HepG2 (cell line): ENCODE measurements around the gene TTC1. TPM values are rescaled to one million over a fixed set of nuclear protein-coding genes. Genes with fewer than 3 reads are reported as not detected.

ENCODE experiments used
- ATAC-seq: fragments of 200-7000 bp; cut with Tn5 transposase; 3 replicates; pipeline ENCODE4 v1.9.1; 2020; ENCODE audit warnings: mild to moderate bottlenecking, moderate library complexity
- BruUV-seq: library from RNA; stranded (reverse); fragments of 400-500 nt; replicated peaks from 2 replicates; lab custom pipeline; 2021; lab: Mats Ljungman, UMichigan
- CTCF ChIA-PET: fragments of 300-600 bp; formaldehyde crosslinking; extraction: SDS; loops from one replicate; lab custom pipeline; 2021; ENCODE audit warnings: low total read pairs, inconsistent platforms, low intra/inter-chr PET ratio; lab: Yijun Ruan, JAX
- POLR2A ChIA-PET: fragments of 350-600 bp; sonication (Branson Sonifier 250); formaldehyde crosslinking; loops from one replicate; lab custom pipeline; 2020; ENCODE audit warnings: antibody characterized with exemption, inconsistent platforms; lab: Yijun Ruan, JAX
- DNase-seq: peaks from one replicate; pipeline ENCODE4 v3.0.0-alpha.2; 2015; ENCODE audit warnings: low spot score
- FAIRE-seq: peaks from 3 replicates; lab custom pipeline; 2011; peaks lifted over from hg19 to GRCh38; lab: Jason Lieb, UNC
- H2AFZ ChIP-seq: one replicate; pipeline ENCODE4 v1.6.1; 2011; ENCODE audit warnings: low read length, inconsistent platforms
- H3K27ac ChIP-seq: fragments of 300-600 bp; 3 replicates; pipeline ENCODE4 v1.8.0; 2011; ENCODE audit warnings: mixed run types, mild to moderate bottlenecking, mixed read lengths, low read length, inconsistent platforms; ENCODE audit not compliant: insufficient read depth; ENCODE audit errors: extremely low read length
- H3K27me3 ChIP-seq, 2 experiments: fragments of 200-600 bp in 1 of 2; 2 replicates in 1 of 2; 3 replicates in 1 of 2; pipeline versions ENCODE4 v1.6.0 to v1.8.0; 2011; ENCODE audit warnings: low read length in 2 of 2, mild to moderate bottlenecking in 2 of 2, moderate library complexity in 2 of 2, inconsistent platforms in 1 of 2; ENCODE audit not compliant: insufficient read depth in 2 of 2, control insufficient read depth in 1 of 2
- H3K36me3 ChIP-seq, 2 experiments: fragments of 200-600 bp in 1 of 2; replicated peaks in 1 of 2; 2 replicates in 1 of 2; 3 replicates in 1 of 2; pipeline versions ENCODE4 v1.5.1 to v1.8.0; 2011; ENCODE audit warnings: low read length in 2 of 2, inconsistent platforms in 1 of 2; ENCODE audit not compliant: insufficient read depth in 2 of 2, control insufficient read depth in 1 of 2
- H3K4me1 ChIP-seq: 2 replicates; pipeline ENCODE4 v1.5.1; 2012; ENCODE audit warnings: low read length, inconsistent platforms; ENCODE audit not compliant: insufficient read depth
- H3K4me2 ChIP-seq: 2 replicates; pipeline ENCODE4 v1.6.0; 2011; ENCODE audit warnings: low read depth, low read length, inconsistent platforms
- H3K4me3 ChIP-seq, 3 experiments: fragments of 200-600 bp in 1 of 3; sonication (generic), shearing (Covaris generic) in 1 of 3; replicated peaks in 1 of 3; 2 replicates each; pipeline ENCODE4 v1.5.1; 2011 to 2016; ENCODE audit warnings: low read length in 3 of 3, inconsistent platforms in 2 of 3, low read depth in 2 of 3, mild to moderate bottlenecking in 2 of 3, control low read depth in 1 of 3, mixed read lengths in 1 of 3; ENCODE audit not compliant: insufficient read depth in 1 of 3
- H3K79me2 ChIP-seq: one replicate; pipeline ENCODE4 v1.6.1; 2011; ENCODE audit warnings: low read length, inconsistent platforms; ENCODE audit not compliant: insufficient read depth
- H3K9ac ChIP-seq: 2 replicates; pipeline ENCODE4 v1.6.0; 2011; ENCODE audit warnings: mild to moderate bottlenecking, low read depth, low read length, inconsistent platforms; ENCODE audit not compliant: insufficient read depth
- H3K9me3 ChIP-seq: 2 replicates; pipeline ENCODE4 v1.5.1; 2012; ENCODE audit warnings: mild to moderate bottlenecking, low read length
- H4K20me1 ChIP-seq: 2 replicates; pipeline ENCODE4 v1.6.0; 2011; ENCODE audit warnings: inconsistent platforms, mild to moderate bottlenecking, low read length, moderate library complexity; ENCODE audit not compliant: insufficient read depth
- ASH2L ChIP-seq: fragments of 300-600, 200-600 bp; sonication (generic); IDR thresholded peaks from 2 replicates; pipeline ENCODE4 v1.7.0; 2017; ENCODE audit warnings: low read depth, mild to moderate bottlenecking, moderate library complexity, mixed read lengths, low read length; ENCODE audit not compliant: insufficient read length
- ATF4 ChIP-seq, 2 experiments: fragments of 450-650 bp in 1 of 2; sonication (generic) in 1 of 2; formaldehyde crosslinking; IDR thresholded peaks; 2 replicates each; pipeline versions ENCODE4 v1.5.0 to v1.8.0; 2020 to 2022; ENCODE audit warnings: mild to moderate bottlenecking in 1 of 2, missing genetic modification reagents in 1 of 2
- BORCS8-MEF2B ChIP-seq: sonication (generic); formaldehyde crosslinking; IDR thresholded peaks from 2 replicates; pipeline ENCODE4 v1.8.0; 2022; ENCODE audit warnings: mild to moderate bottlenecking, missing genetic modification reagents
- DPF2 ChIP-seq: sonication (generic); formaldehyde crosslinking; IDR thresholded peaks from 2 replicates; pipeline ENCODE4 v1.4.0; 2020; ENCODE audit warnings: mild to moderate bottlenecking, low read depth, missing genetic modification reagents, borderline replicate concordance
- HOXA7 ChIP-seq: sonication (generic); formaldehyde crosslinking; IDR thresholded peaks from 2 replicates; pipeline ENCODE4 v1.8.1; 2022; ENCODE audit warnings: mild to moderate bottlenecking, missing genetic modification reagents, moderate library complexity
- LCORL ChIP-seq, 2 experiments: fragments of 450-650 bp in 1 of 2; sonication (generic) in 1 of 2; formaldehyde crosslinking in 1 of 2; IDR thresholded peaks; 2 replicates each; pipeline versions ENCODE4 v1.5.0 to v1.6.1; 2017 to 2020; ENCODE audit warnings: antibody characterized with exemption in 1 of 2, missing genetic modification reagents in 1 of 2
- NR2C2 ChIP-seq: sonication (generic); formaldehyde crosslinking; IDR thresholded peaks from 2 replicates; pipeline ENCODE4 v1.4.0; 2020; ENCODE audit warnings: missing genetic modification reagents, mild to moderate bottlenecking, moderate library complexity, borderline replicate concordance
- PHF5A ChIP-seq: IDR thresholded peaks from one replicate; pipeline ENCODE4 v1.6.1; 2018; ENCODE audit warnings: low read depth, missing genetic modification reagents; ENCODE audit not compliant: unreplicated experiment
- THAP11 ChIP-seq: IDR thresholded peaks from 2 replicates; pipeline ENCODE4 v1.6.1; 2016; ENCODE audit warnings: missing biosample characterization, missing genetic modification reagents
- ZBTB1 ChIP-seq: sonication (generic); formaldehyde crosslinking; IDR thresholded peaks from 2 replicates; pipeline ENCODE4 v1.4.0; 2020; ENCODE audit warnings: missing genetic modification reagents, borderline replicate concordance
- ZKSCAN1 ChIP-seq: fragments of 150-350 bp; IDR thresholded peaks from 2 replicates; pipeline ENCODE4 v1.6.1; 2014; ENCODE audit warnings: low read length
- ZNF20 ChIP-seq: sonication (generic); formaldehyde crosslinking; IDR thresholded peaks from 2 replicates; pipeline ENCODE4 v1.4.0; 2020; ENCODE audit warnings: mild to moderate bottlenecking, moderate library complexity, missing genetic modification reagents
- ZNF333 ChIP-seq: sonication (generic); formaldehyde crosslinking; IDR thresholded peaks from 2 replicates; pipeline ENCODE4 v1.4.0; 2020; ENCODE audit warnings: mild to moderate bottlenecking, missing genetic modification reagents, borderline replicate concordance
- ZNF432 ChIP-seq: sonication (generic); formaldehyde crosslinking; IDR thresholded peaks from 2 replicates; pipeline ENCODE4 v1.5.0; 2020; ENCODE audit warnings: missing genetic modification reagents, mild to moderate bottlenecking, borderline replicate concordance
- ZNF563 ChIP-seq: sonication (generic); formaldehyde crosslinking; IDR thresholded peaks from 2 replicates; pipeline ENCODE4 v1.8.0; 2022; ENCODE audit warnings: mild to moderate bottlenecking, moderate library complexity, missing genetic modification reagents
- ZNF598 ChIP-seq: sonication (generic); formaldehyde crosslinking; IDR thresholded peaks from 2 replicates; pipeline ENCODE4 v1.5.1; 2020; ENCODE audit warnings: mild to moderate bottlenecking, missing genetic modification reagents, borderline replicate concordance
- ZNF713 ChIP-seq: sonication (generic); formaldehyde crosslinking; IDR thresholded peaks from 2 replicates; pipeline ENCODE4 v1.4.0; 2020; ENCODE audit warnings: mild to moderate bottlenecking, missing genetic modification reagents
- ZSCAN21 ChIP-seq: sonication (generic); formaldehyde crosslinking; IDR thresholded peaks from 2 replicates; pipeline ENCODE4 v1.8.0; 2022; ENCODE audit warnings: mild to moderate bottlenecking, missing genetic modification reagents, moderate library complexity, borderline replicate concordance
- WGBS: methylation state at CpG from one replicate; pipeline ENCODE4 v1.1.6; 2017; ENCODE audit warnings: low lambda C conversion rate; 5-methylcytosine and 5-hydroxymethylcytosine counted together
- in situ Hi-C: cut with HindIII; loops from 2 replicates; pipeline ENCODE4 v1.10.0; 2017; ENCODE audit warnings: low pct_unique_long_range_greater_than_20kb; ENCODE audit not compliant: extremely low pct_ligation_motif_present
- intact Hi-C: fragments of 100-400 bp; cut with micrococcal nuclease; formaldehyde crosslinking; loops from one replicate; pipeline ENCODE4 v1.10.0; 2022; ENCODE audit not compliant: unreplicated experiment
- polyA plus RNA-seq, 8 experiments: library from polyadenylated mRNA; depleted of rRNA in 3 of 8; stranded (reverse) in 7 of 8; unstranded in 1 of 8; fragments of >200 nt; fragmentation: Illumina TruSeq in 4 of 8; extraction: Trizol in 4 of 8; gene quantifications; 2 replicates each; pipeline versions ENCODE4 v1.2.1 to v1.2.3, GENCODE V29; 2011 to 2016; ENCODE audit warnings: low read depth in 4 of 8, missing spikeins in 1 of 8, mixed read lengths in 1 of 8; ENCODE audit not compliant: insufficient read depth in 1 of 8
- total RNA-seq, 5 experiments: library from RNA; depleted of rRNA; stranded (reverse); fragments of >200 nt; fragmentation: Illumina TruSeq; extraction: Trizol; gene quantifications; 2 replicates each; pipeline ENCODE4 v1.2.3, GENCODE V29; 2016; ENCODE audit warnings: low read depth in 1 of 5
- TF ChIP-seq, protein P1 (sequence below): sonication (generic); formaldehyde crosslinking; IDR thresholded peaks from 2 replicates; pipeline ENCODE4 v1.5.1; 2020; ENCODE audit warnings: missing genetic modification reagents, mild to moderate bottlenecking, borderline replicate concordance
- TF ChIP-seq, protein P2 (sequence below): sonication (generic); formaldehyde crosslinking; IDR thresholded peaks from 2 replicates; pipeline ENCODE4 v1.5.0; 2020; ENCODE audit warnings: missing genetic modification reagents, mild to moderate bottlenecking, borderline replicate concordance

TTC1 gene
- total and polyA plus RNA-seq, 2 of the 13 experiments (the other 11 are each of a cell fraction or from before 2014, with no cell fraction given), result 16.1 to 72.1 TPM

GRCh38 chr5:159971514-159971913 lies 37.4 kb upstream of the TTC1 start:
- Histone ChIP-seq H3K9me3 (no peaks in the 10 kb centered on the region), H3K79me2 (no peaks in the 10 kb centered on the region), H2AFZ (no peak overlapping the region), H3K9ac (no peak overlapping the region), H3K27me3 (peaks cover 1 to 25% of the 10 kb centered on the region in 2 experiments; a peak in 4 of 5 replicates), H3K4me3 (no peak overlapping the region), H3K27ac (no peak overlapping the region), H3K4me2 (no peak overlapping the region), H4K20me1 (no peaks in the 10 kb centered on the region), H3K4me1 (no peaks in the 10 kb centered on the region), H3K36me3 (no peaks in the 10 kb centered on the region)
- intact Hi-C loops (no loop called here), in situ Hi-C loops (no loop called here)
- FAIRE-seq (no peak), DNase-seq (no peak), ATAC-seq (no peak)
- 31% methylated on average over 8 of the region's 11 CpGs for WGBS
- TF ChIP-seq HOXA7 (CRISPR knock-in tag) (no peak), ZKSCAN1 (no peak), ZSCAN21 (CRISPR knock-in tag) (no peak), ZNF432 (no peak), ZNF333 (CRISPR knock-in tag) (no peak), ZBTB1 (no peak), ZNF713 (CRISPR knock-in tag) (no peak), NR2C2 (no peak), ZNF598 (CRISPR knock-in tag) (no peak), ZNF563 (no peak), BORCS8-MEF2B (CRISPR knock-in tag) (no peak), ZNF20 (CRISPR knock-in tag) (no peak), LCORL (IDR thresholded peaks at IDR 0.05) (no peak), LCORL (CRISPR knock-in tag; IDR thresholded peaks at IDR 0.05) (no peak), ASH2L (no peak), PHF5A (CRISPR knock-in tag) (no peak), THAP11 (no peak), DPF2 (CRISPR knock-in tag) (no peak), ATF4 (CRISPR knock-in tag; IDR thresholded peaks at IDR 0.05) (no peak)
- TF ChIP-seq, protein P1, sequence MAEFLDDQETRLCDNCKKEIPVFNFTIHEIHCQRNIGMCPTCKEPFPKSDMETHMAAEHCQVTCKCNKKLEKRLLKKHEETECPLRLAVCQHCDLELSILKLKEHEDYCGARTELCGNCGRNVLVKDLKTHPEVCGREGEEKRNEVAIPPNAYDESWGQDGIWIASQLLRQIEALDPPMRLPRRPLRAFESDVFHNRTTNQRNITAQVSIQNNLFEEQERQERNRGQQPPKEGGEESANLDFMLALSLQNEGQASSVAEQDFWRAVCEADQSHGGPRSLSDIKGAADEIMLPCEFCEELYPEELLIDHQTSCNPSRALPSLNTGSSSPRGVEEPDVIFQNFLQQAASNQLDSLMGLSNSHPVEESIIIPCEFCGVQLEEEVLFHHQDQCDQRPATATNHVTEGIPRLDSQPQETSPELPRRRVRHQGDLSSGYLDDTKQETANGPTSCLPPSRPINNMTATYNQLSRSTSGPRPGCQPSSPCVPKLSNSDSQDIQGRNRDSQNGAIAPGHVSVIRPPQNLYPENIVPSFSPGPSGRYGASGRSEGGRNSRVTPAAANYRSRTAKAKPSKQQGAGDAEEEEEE (CRISPR knock-in tag), result no peak
- TF ChIP-seq, protein P2, sequence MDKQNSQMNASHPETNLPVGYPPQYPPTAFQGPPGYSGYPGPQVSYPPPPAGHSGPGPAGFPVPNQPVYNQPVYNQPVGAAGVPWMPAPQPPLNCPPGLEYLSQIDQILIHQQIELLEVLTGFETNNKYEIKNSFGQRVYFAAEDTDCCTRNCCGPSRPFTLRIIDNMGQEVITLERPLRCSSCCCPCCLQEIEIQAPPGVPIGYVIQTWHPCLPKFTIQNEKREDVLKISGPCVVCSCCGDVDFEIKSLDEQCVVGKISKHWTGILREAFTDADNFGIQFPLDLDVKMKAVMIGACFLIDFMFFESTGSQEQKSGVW (CRISPR knock-in tag), result no peak
- BruUV-seq, result no TSS peak
- ChIA-PET POLR2A (no interaction called here), CTCF (no interaction called here)
